Panc1 (cell line): Measurements from ENCODE around the gene RHBDL3.

ENCODE experiments used
- CTCF ChIP-seq: fragments of 450-650 bp; IDR thresholded peaks from 2 replicates; pipeline ENCODE4 v1.5.1; 2017; ENCODE audit warnings: mild to moderate bottlenecking
- POLR2AphosphoS5 ChIP-seq: IDR thresholded peaks from 2 replicates; pipeline ENCODE4 v1.6.1; 2012; ENCODE audit warnings: mild to moderate bottlenecking, low read depth, low read length, moderate library complexity

DNA sequence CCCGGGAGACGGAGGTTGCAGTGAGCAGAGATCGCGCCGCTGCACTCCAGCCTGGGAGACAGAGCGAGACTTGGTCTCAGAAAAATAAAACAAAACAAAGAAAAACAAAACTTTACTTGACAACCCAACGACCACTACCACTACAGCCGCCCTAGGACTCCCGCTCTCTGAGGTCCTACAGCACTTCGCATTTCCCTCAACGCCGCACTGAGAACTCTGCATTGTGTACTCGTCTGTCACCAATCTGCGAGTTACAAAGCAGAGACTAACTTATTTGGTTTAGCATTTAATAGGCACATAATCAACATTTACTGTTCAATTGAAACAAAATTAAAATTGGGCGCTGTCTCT, 83.8 kb downstream of the RHBDL3 start:
- no peak for TF ChIP-seq CTCF
- TF ChIP-seq POLR2AphosphoS5, result no peak
